ENCODE data around the gene HOXA13. TPM values are rescaled to one million over a fixed set of nuclear protein-coding genes. Genes with fewer than 3 reads are reported as not detected.
A peak's percentile ranks its signal among the peaks of the same experiment; 100 is the strongest.

Gene HOXA13
- polyA plus RNA-seq (2014; cell fraction: cytosol; rRNA removed), result not detected in 2 replicates
- not detected in 2 replicates for polyA plus RNA-seq (2014; cell fraction: nucleus; rRNA removed)

GRCh38 chr7:27199849-27200760, at the start of gene HOXA13:
Gene HOXA13 (minus strand): TSS chr7:27200091. CDS start chr7:27200077, 14 bp downstream.
- peak; percentile 52 for DNase-seq (ENCODE audit: low spot score)

- DNase-seq (ENCODE audit: low spot score), result no peak
Measured at GRCh38 chr7:27248911-27249723, 49.2 kb upstream of the HOXA13 start.

- DNase-seq (ENCODE audit: low spot score), result no peak
Measured at GRCh38 chr7:27248427-27248806, 48.5 kb upstream of the HOXA13 start.

- DNase-seq (ENCODE audit: low spot score), result no peak
Measured at GRCh38 chr7:27247452-27248426, 47.8 kb upstream of the HOXA13 start.

- DNase-seq (ENCODE audit: low spot score), result no peak
Measured at GRCh38 chr7:27247000-27247399, 47.1 kb upstream of the HOXA13 start.

- DNase-seq (ENCODE audit: low spot score), result no peak
Measured at GRCh38 chr7:27245798-27246691, 46.2 kb upstream of the HOXA13 start.

- no peak for DNase-seq (ENCODE audit: low spot score)
Measured at GRCh38 chr7:27245124-27245797, 45.4 kb upstream of the HOXA13 start.

- no peak for DNase-seq (ENCODE audit: low spot score)
Measured at GRCh38 chr7:27244488-27245123, 44.7 kb upstream of the HOXA13 start.

- no peak for DNase-seq (ENCODE audit: low spot score)
Measured at GRCh38 chr7:27243340-27244163, 43.7 kb upstream of the HOXA13 start.

- DNase-seq (ENCODE audit: low spot score), result no peak
Measured at GRCh38 chr7:27242555-27243339, 42.9 kb upstream of the HOXA13 start, which contains the start of gene EVX1. Gene EVX1 (plus strand): TSS chr7:27242802. CDS start chr7:27243031, 229 bp downstream.

GRCh38 chr7:27242154-27242553, 42.3 kb upstream of the HOXA13 start:
- DNase-seq (ENCODE audit: low spot score), result no peak

- no peak for DNase-seq (ENCODE audit: low spot score)
Measured at GRCh38 chr7:27241189-27242056, 41.5 kb upstream of the HOXA13 start.

GRCh38 chr7:27240015-27240731, 40.3 kb upstream of the HOXA13 start:
- DNase-seq (ENCODE audit: low spot score), result no peak

GRCh38 chr7:27239387-27240014, 39.6 kb upstream of the HOXA13 start:
- DNase-seq (ENCODE audit: low spot score), result no peak

GRCh38 chr7:27238979-27239386, 39.1 kb upstream of the HOXA13 start:
- no peak for DNase-seq (ENCODE audit: low spot score)
